Vagina (tissue), 2 donors: ENCODE results near the gene LPXN. TPM values are rescaled to one million over a fixed set of nuclear protein-coding genes. Genes with fewer than 3 reads are reported as not detected.

Experiments used
- DNase-seq, 2 donors: peaks; one replicate each; pipeline ENCODE4 v3.0.0-alpha.2; 2017; ENCODE audit errors: extremely low spot score in 2 of 2
- H3K27ac ChIP-seq: fragments of 200-600 bp; sonication (generic); one replicate; pipeline ENCODE4 v1.5.1; 2019
- H3K27me3 ChIP-seq: fragments of 200-600 bp; sonication (generic); one replicate; pipeline ENCODE4 v1.5.1; 2019
- H3K36me3 ChIP-seq, 2 donors: fragments of 200-600 bp; sonication (generic); one replicate each; pipeline ENCODE4 v1.5.1; 2017 to 2019
- H3K4me1 ChIP-seq: fragments of 200-600 bp; sonication (generic); one replicate; pipeline ENCODE4 v1.5.1; 2019
- H3K4me3 ChIP-seq, 2 donors: fragments of 200-600 bp; sonication (generic); 1 replicate in 1 of 2; 2 replicates in 1 of 2; pipeline ENCODE4 v1.5.1; 2016 to 2019
- H3K9me3 ChIP-seq: fragments of 200-600 bp; sonication (generic); one replicate; pipeline ENCODE4 v1.5.1; 2019
- CTCF ChIP-seq, 3 experiments: fragments of 450-650 bp in 2 of 3; fragments of 200-600 bp in 1 of 3; sonication (generic) in 1 of 3; IDR thresholded peaks; one replicate each; pipeline ENCODE4 v1.5.1; 2017 to 2019; ENCODE audit warnings: antibody characterized with exemption in 3 of 3, mild to moderate bottlenecking in 2 of 3, moderate library complexity in 2 of 3
- POLR2A ChIP-seq, 2 donors: fragments of 450-650 bp; IDR thresholded peaks; one replicate each; pipeline ENCODE4 v1.6.1; 2017; ENCODE audit warnings: antibody characterized with exemption in 2 of 2, mild to moderate bottlenecking in 2 of 2, moderate library complexity in 2 of 2
- POLR2AphosphoS5 ChIP-seq, 2 donors: sonication (generic); formaldehyde crosslinking; IDR thresholded peaks; one replicate each; pipeline ENCODE4 v1.9.0; 2017; ENCODE audit warnings: antibody characterized with exemption in 2 of 2, mild to moderate bottlenecking in 2 of 2, low read depth in 1 of 2; ENCODE audit not compliant: insufficient read depth in 1 of 2
- intact Hi-C: fragments of 100-400 bp; cut with DNase I; formaldehyde crosslinking; loops from one replicate; pipeline ENCODE4 v1.15.1; 2023
- total RNA-seq: library from RNA; depleted of rRNA; stranded (reverse); fragments of >200 nt; gene quantifications from one replicate; pipeline ENCODE4 v1.2.3, GENCODE V29; 2016

LPXN gene
- total RNA-seq, 1 donor from 2014 or later, result 24.3 TPM

GRCh38 chr11:58564231-58564630, 11.4 kb downstream of the LPXN start:
- TF ChIP-seq CTCF (IDR thresholded peaks at IDR 0.05) (no peak), POLR2AphosphoS5 (IDR thresholded peaks at IDR 0.05; ENCODE audit: insufficient read depth in 1 of 2, low read depth in 1 of 2) (no peak), POLR2A (IDR thresholded peaks at IDR 0.05) (no peak)
- peaks cover 0 to 10% of the 10 kb centered on the region in 2 donors for H3K36me3 ChIP-seq
- no peak overlapping the region for H3K27ac ChIP-seq
- H3K27me3 ChIP-seq, result no peaks in the 10 kb centered on the region
- H3K4me3 ChIP-seq, result no peak overlapping the region
- no peaks in the 10 kb centered on the region for H3K4me1 ChIP-seq
- no peak for DNase-seq
- no peaks in the 10 kb centered on the region for H3K9me3 ChIP-seq
- intact Hi-C loops, result no loop called here

- DNase-seq, result no peak
- no peaks in the 10 kb centered on the region for H3K27me3 ChIP-seq
- no peaks in the 10 kb centered on the region for H3K9me3 ChIP-seq
- TF ChIP-seq POLR2AphosphoS5 (IDR thresholded peaks at IDR 0.05; ENCODE audit: insufficient read depth in 1 of 2, low read depth in 1 of 2) (no peak), CTCF (IDR thresholded peaks at IDR 0.05) (no peak), POLR2A (IDR thresholded peaks at IDR 0.05) (no peak)
- no peaks in the 10 kb centered on the region for H3K36me3 ChIP-seq
- H3K4me3 ChIP-seq, result no peak overlapping the region
- no peak overlapping the region for H3K27ac ChIP-seq
- intact Hi-C loops, result no loop called here
- H3K4me1 ChIP-seq, result no peaks in the 10 kb centered on the region
These were observed 13.3 kb downstream of the LPXN start for GRCh38 chr11:58562375-58562800.

- no peak overlapping the region for H3K27ac ChIP-seq
- no peak overlapping the region for H3K4me3 ChIP-seq
- no peak for DNase-seq
- no peaks in the 10 kb centered on the region for H3K36me3 ChIP-seq
- intact Hi-C loops, result no loop called here
- no peaks in the 10 kb centered on the region for H3K4me1 ChIP-seq
- no peaks in the 10 kb centered on the region for H3K27me3 ChIP-seq
- H3K9me3 ChIP-seq, result no peaks in the 10 kb centered on the region
- TF ChIP-seq POLR2AphosphoS5 (IDR thresholded peaks at IDR 0.05; ENCODE audit: insufficient read depth in 1 of 2, low read depth in 1 of 2) (no peak), POLR2A (IDR thresholded peaks at IDR 0.05) (no peak), CTCF (IDR thresholded peaks at IDR 0.05) (no peak)
These were observed 14.1 kb downstream of the LPXN start for GRCh38 chr11:58561394-58562098.

- TF ChIP-seq POLR2AphosphoS5 (IDR thresholded peaks at IDR 0.05; ENCODE audit: insufficient read depth in 1 of 2, low read depth in 1 of 2) (no peak), POLR2A (IDR thresholded peaks at IDR 0.05) (no peak), CTCF (IDR thresholded peaks at IDR 0.05) (no peak)
- no peaks in the 10 kb centered on the region for H3K27me3 ChIP-seq
- H3K27ac ChIP-seq, result no peak overlapping the region
- no peak for DNase-seq
- no peaks in the 10 kb centered on the region for H3K36me3 ChIP-seq
- H3K4me1 ChIP-seq, result no peaks in the 10 kb centered on the region
- H3K4me3 ChIP-seq, result no peak overlapping the region
- intact Hi-C loops, result no loop called here
- no peaks in the 10 kb centered on the region for H3K9me3 ChIP-seq
These were observed 14.8 kb downstream of the LPXN start for GRCh38 chr11:58560842-58561241.

- no peaks in the 10 kb centered on the region for H3K4me1 ChIP-seq
- no peaks in the 10 kb centered on the region for H3K9me3 ChIP-seq
- no peak for DNase-seq
- H3K27ac ChIP-seq, result no peak overlapping the region
- no peak for TF ChIP-seq CTCF (IDR thresholded peaks at IDR 0.05)
- no peak for TF ChIP-seq POLR2AphosphoS5 (IDR thresholded peaks at IDR 0.05; ENCODE audit: insufficient read depth in 1 of 2, low read depth in 1 of 2)
- TF ChIP-seq POLR2A (IDR thresholded peaks at IDR 0.05), result no peak
- H3K27me3 ChIP-seq, result no peaks in the 10 kb centered on the region
- peaks cover 8 to 57% of the 10 kb centered on the region in 2 donors for H3K36me3 ChIP-seq
- H3K4me3 ChIP-seq, result no peak overlapping the region
- intact Hi-C loops, result no loop called here
These were observed 26.0 kb downstream of the LPXN start for GRCh38 chr11:58549644-58550043.
